T-cell (primary cell): Measurements from ENCODE around the gene PAPPA. TPM values are rescaled to one million over a fixed set of nuclear protein-coding genes. Genes with fewer than 3 reads are reported as not detected.

ENCODE experiments used
- ATAC-seq, 4 experiments: fragments of 200-7000 bp in 3 of 4; fragments of 150-1000 bp in 1 of 4; cut with Tn5 transposase; replicated peaks in 1 of 4; 1 replicate in 3 of 4; 2 replicates in 1 of 4; pipeline ENCODE4 v1.10.0; 2021; ENCODE audit warnings: moderate library complexity in 3 of 4, mild to moderate bottlenecking in 2 of 4, moderate number of reproducible peaks in 1 of 4
- CTCF ChIA-PET, 2 donors: fragments of 300-600 bp; sonication (Branson Sonifier 250); formaldehyde crosslinking; loops; one replicate each; lab custom pipeline; 2022; ENCODE audit warnings: antibody characterized with exemption in 2 of 2; lab: Charles Lee
- POLR2A ChIA-PET, 2 donors: fragments of 300-600 bp; sonication (Branson Sonifier 250); formaldehyde crosslinking; loops; one replicate each; lab custom pipeline; 2022; ENCODE audit warnings: antibody characterized with exemption in 2 of 2; lab: Charles Lee
- DNase-seq, 35 experiments: peaks; one replicate each; pipeline versions ENCODE4 v3.0.0 to v3.0.0-alpha.2; 2013 to 2023
- H3K27ac ChIP-seq: one replicate; pipeline ENCODE4 v1.5.1; 2013; ENCODE audit warnings: low read length
- H3K27me3 ChIP-seq, 2 experiments: replicated peaks in 1 of 2; 1 replicate in 1 of 2; 2 replicates in 1 of 2; pipeline versions ENCODE4 v1.6.1 to v1.7.0; 2013; ENCODE audit warnings: low read length in 1 of 2, mixed read lengths in 1 of 2; ENCODE audit not compliant: control insufficient read depth in 2 of 2, insufficient read depth in 2 of 2; ENCODE audit errors: extremely low read depth in 1 of 2
- H3K36me3 ChIP-seq, 2 donors: 1 replicate in 1 of 2; 2 replicates in 1 of 2; pipeline versions ENCODE4 v1.6.1 to v1.7.0; 2013; ENCODE audit warnings: low read length in 1 of 2; ENCODE audit not compliant: control insufficient read depth in 2 of 2, insufficient read depth in 1 of 2; ENCODE audit errors: extremely low read depth in 1 of 2
- H3K4me1 ChIP-seq, 2 experiments: 1 replicate in 1 of 2; 2 replicates in 1 of 2; pipeline versions ENCODE4 v1.6.1 to v1.7.0; 2013; ENCODE audit warnings: low read length in 2 of 2, mixed read lengths in 1 of 2; ENCODE audit not compliant: insufficient read depth in 2 of 2, control insufficient read depth in 1 of 2; ENCODE audit errors: extremely low read depth in 1 of 2
- H3K4me3 ChIP-seq, 2 donors: 1 replicate in 1 of 2; 2 replicates in 1 of 2; pipeline versions ENCODE4 v1.5.1 to v1.7.0; 2013; ENCODE audit warnings: mild to moderate bottlenecking in 2 of 2, low read length in 1 of 2, moderate library complexity in 1 of 2; ENCODE audit not compliant: control insufficient read depth in 1 of 2; ENCODE audit errors: extremely low read depth in 1 of 2
- H3K9me3 ChIP-seq: 2 replicates; pipeline ENCODE4 v1.7.0; 2013
- H3K27ac Mint-ChIP-seq, 2 donors: one replicate each; pipeline ENCODE4 v1.8.0; 2020 to 2021; ENCODE audit warnings: mild to moderate bottlenecking in 2 of 2, mixed read lengths in 2 of 2
- H3K27me3 Mint-ChIP-seq, 2 donors: one replicate each; pipeline ENCODE4 v1.8.0; 2021 to 2022; ENCODE audit warnings: mixed read lengths in 2 of 2
- H3K36me3 Mint-ChIP-seq: one replicate; pipeline ENCODE4 v1.8.0; 2021; ENCODE audit warnings: mixed read lengths
- H3K4me1 Mint-ChIP-seq, 3 donors: one replicate each; pipeline ENCODE4 v1.8.0; 2020 to 2022; ENCODE audit warnings: mixed read lengths in 3 of 3, mild to moderate bottlenecking in 1 of 3
- H3K4me3 Mint-ChIP-seq, 3 donors: one replicate each; pipeline ENCODE4 v1.8.0; 2020 to 2022; ENCODE audit warnings: mild to moderate bottlenecking in 3 of 3, mixed read lengths in 3 of 3, moderate library complexity in 3 of 3
- H3K9me3 Mint-ChIP-seq, 3 donors: one replicate each; pipeline ENCODE4 v1.8.0; 2020 to 2022; ENCODE audit warnings: mixed read lengths in 3 of 3
- WGBS: methylation state at CpG from one replicate; pipeline ENCODE4 v1.1.5; 2013; ENCODE audit warnings: missing lambda C conversion rate; ENCODE audit not compliant: insufficient coverage; 5-methylcytosine and 5-hydroxymethylcytosine counted together
- total RNA-seq, 35 experiments: library from RNA in 6 of 35; stranded (reverse) in 6 of 35; fragments of 120-200 nt in 1 of 35; gene quantifications; one replicate each; pipeline versions ENCODE4 v1.2.1 to v1.2.4 and lab custom pipeline; 2013 to 2026

Gene PAPPA
- total RNA-seq, 5 donors from 2014 or later (not counting 1 experiment from before 2014, with no cell fraction given): 0.03 to 0.09 (median 0.07) TPM; not detected in 2

GRCh38 chr9:116271991-116272390 lies 118.4 kb downstream of the PAPPA start:
- no peaks in the 10 kb centered on the region for H3K4me1 ChIP-seq
- DNase-seq (no peak), ATAC-seq (no peak)
- CTCF ChIA-PET: no interaction called here
- H3K36me3 Mint-ChIP-seq: no peaks in the 10 kb centered on the region
- WGBS: 45% methylated on average over 2 of the region's 5 CpGs
- no peaks in the 10 kb centered on the region for H3K9me3 Mint-ChIP-seq
- H3K4me1 Mint-ChIP-seq: no peaks in the 10 kb centered on the region
- H3K4me3 ChIP-seq: no peak overlapping the region
- H3K9me3 ChIP-seq: no peaks in the 10 kb centered on the region
- POLR2A ChIA-PET: no interaction called here
- no peak overlapping the region for H3K4me3 Mint-ChIP-seq
- peaks cover 2 to 13% of the 10 kb centered on the region in 2 donors for H3K27me3 Mint-ChIP-seq
- no peaks in the 10 kb centered on the region for H3K36me3 ChIP-seq
- peaks cover 2 to 8% of the 10 kb centered on the region in 2 experiments for H3K27me3 ChIP-seq
- no peak overlapping the region for H3K27ac ChIP-seq
- H3K27ac Mint-ChIP-seq: no peak overlapping the region

GRCh38 chr9:116274293-116274692 lies 120.7 kb downstream of the PAPPA start:
- ChIA-PET CTCF (no interaction called here), POLR2A (no interaction called here)
- Mint-ChIP-seq H3K9me3 (peaks cover 0 to 3% (median 0%) of the 10 kb centered on the region in 3 donors), H3K4me3 (no peak overlapping the region), H3K4me1 (no peaks in the 10 kb centered on the region), H3K27me3 (peaks cover 2 to 13% of the 10 kb centered on the region in 2 donors), H3K36me3 (no peaks in the 10 kb centered on the region), H3K27ac (no peak overlapping the region)
- no peak for ATAC-seq
- Histone ChIP-seq H3K27ac (no peak overlapping the region), H3K4me1 (no peaks in the 10 kb centered on the region), H3K9me3 (no peaks in the 10 kb centered on the region), H3K27me3 (peaks cover 2 to 10% of the 10 kb centered on the region in 2 experiments), H3K4me3 (no peak overlapping the region), H3K36me3 (no peaks in the 10 kb centered on the region)
- WGBS: no CpG with 5 or more reads among the region's 2 CpGs
- DNase-seq: no peak

GRCh38 chr9:116275418-116276195 lies 122.0 kb downstream of the PAPPA start:
- Mint-ChIP-seq H3K9me3 (peaks cover 0 to 3% (median 0%) of the 10 kb centered on the region in 3 donors), H3K4me1 (no peaks in the 10 kb centered on the region), H3K27ac (no peak overlapping the region), H3K27me3 (peaks cover 2 to 13% of the 10 kb centered on the region in 2 donors), H3K36me3 (no peaks in the 10 kb centered on the region), H3K4me3 (no peak overlapping the region)
- peaks cover 4 to 8% of the 10 kb centered on the region in 2 experiments for H3K27me3 ChIP-seq
- WGBS: no CpG with 5 or more reads among the region's 6 CpGs
- ChIA-PET POLR2A (no interaction called here), CTCF (interaction anchor here in 1 of 2 donors (0.7 kb wide), 1 partner anchor 186 kb away, joined by 3 read pairs; no protein-coding TSS in a partner anchor)
- no peak overlapping the region for H3K27ac ChIP-seq
- DNase-seq (no peak), ATAC-seq (no peak)
- H3K4me1 ChIP-seq: no peaks in the 10 kb centered on the region
- H3K9me3 ChIP-seq: no peaks in the 10 kb centered on the region
- H3K36me3 ChIP-seq: no peaks in the 10 kb centered on the region
- no peak overlapping the region for H3K4me3 ChIP-seq

- H3K27ac Mint-ChIP-seq: no peak overlapping the region
- H3K9me3 ChIP-seq: no peaks in the 10 kb centered on the region
- ATAC-seq: no peak
- H3K4me3 ChIP-seq: no peak overlapping the region
- ChIA-PET POLR2A (no interaction called here), CTCF (interaction anchor here in 1 of 2 donors (0.7 kb wide), 1 partner anchor 186 kb away, joined by 3 read pairs; no protein-coding TSS in a partner anchor)
- peaks cover 4 to 8% of the 10 kb centered on the region in 2 experiments for H3K27me3 ChIP-seq
- no peaks in the 10 kb centered on the region for H3K36me3 ChIP-seq
- H3K27ac ChIP-seq: no peak overlapping the region
- DNase-seq: no peak
- H3K27me3 Mint-ChIP-seq: peaks cover 2 to 13% of the 10 kb centered on the region in 2 donors
- no peaks in the 10 kb centered on the region for H3K4me1 ChIP-seq
- H3K4me3 Mint-ChIP-seq: no peak overlapping the region
- H3K36me3 Mint-ChIP-seq: no peaks in the 10 kb centered on the region
- H3K4me1 Mint-ChIP-seq: no peaks in the 10 kb centered on the region
- H3K9me3 Mint-ChIP-seq: peaks cover 0 to 3% (median 0%) of the 10 kb centered on the region in 3 donors
Measured at GRCh38 chr9:116276196-116276493, 122.6 kb downstream of the PAPPA start.

GRCh38 chr9:116276651-116277121 lies 123.1 kb downstream of the PAPPA start:
- CTCF ChIA-PET: interaction anchor here in 1 of 2 donors (0.7 kb wide), 1 partner anchor 185 kb away, joined by 3 read pairs; no protein-coding TSS in a partner anchor
- no peaks in the 10 kb centered on the region for H3K4me1 ChIP-seq
- no peaks in the 10 kb centered on the region for H3K9me3 ChIP-seq
- Mint-ChIP-seq H3K4me1 (no peaks in the 10 kb centered on the region), H3K27me3 (peaks cover 2 to 13% of the 10 kb centered on the region in 2 donors), H3K36me3 (no peaks in the 10 kb centered on the region), H3K27ac (no peak overlapping the region), H3K4me3 (no peak overlapping the region), H3K9me3 (peaks cover 0 to 3% (median 0%) of the 10 kb centered on the region in 3 donors)
- WGBS: 51% methylated on average over 5 of the region's 10 CpGs
- POLR2A ChIA-PET: no interaction called here
- no peaks in the 10 kb centered on the region for H3K36me3 ChIP-seq
- ATAC-seq (no peak), DNase-seq (no peak)
- H3K27me3 ChIP-seq: peaks cover 4 to 8% of the 10 kb centered on the region in 2 experiments
- no peak overlapping the region for H3K4me3 ChIP-seq
- H3K27ac ChIP-seq: no peak overlapping the region

GRCh38 chr9:116278326-116278725 lies 124.7 kb downstream of the PAPPA start:
- ChIA-PET POLR2A (no interaction called here), CTCF (no interaction called here)
- no peak overlapping the region for H3K27ac Mint-ChIP-seq
- H3K9me3 Mint-ChIP-seq: peaks cover 0 to 3% (median 0%) of the 10 kb centered on the region in 3 donors
- Histone ChIP-seq H3K9me3 (no peaks in the 10 kb centered on the region), H3K4me1 (no peaks in the 10 kb centered on the region), H3K27me3 (peaks cover 3 to 8% of the 10 kb centered on the region in 2 experiments), H3K36me3 (no peaks in the 10 kb centered on the region), H3K27ac (no peak overlapping the region), H3K4me3 (no peak overlapping the region)
- no peak overlapping the region for H3K4me3 Mint-ChIP-seq
- ATAC-seq (no peak), DNase-seq (no peak)
- no CpG with 5 or more reads among the region's 1 CpG for WGBS
- peaks cover 2 to 9% of the 10 kb centered on the region in 2 donors for H3K27me3 Mint-ChIP-seq
- no peaks in the 10 kb centered on the region for H3K4me1 Mint-ChIP-seq
- no peaks in the 10 kb centered on the region for H3K36me3 Mint-ChIP-seq
